ENCODE results near the gene TFAP2C. TPM values are rescaled to one million over a fixed set of nuclear protein-coding genes. Genes with fewer than 3 reads are reported as not detected.

Gene TFAP2C
- total and polyA plus RNA-seq, 2 experiments from 2014 or later, result 12.3 to 19.0 TPM

DNA sequence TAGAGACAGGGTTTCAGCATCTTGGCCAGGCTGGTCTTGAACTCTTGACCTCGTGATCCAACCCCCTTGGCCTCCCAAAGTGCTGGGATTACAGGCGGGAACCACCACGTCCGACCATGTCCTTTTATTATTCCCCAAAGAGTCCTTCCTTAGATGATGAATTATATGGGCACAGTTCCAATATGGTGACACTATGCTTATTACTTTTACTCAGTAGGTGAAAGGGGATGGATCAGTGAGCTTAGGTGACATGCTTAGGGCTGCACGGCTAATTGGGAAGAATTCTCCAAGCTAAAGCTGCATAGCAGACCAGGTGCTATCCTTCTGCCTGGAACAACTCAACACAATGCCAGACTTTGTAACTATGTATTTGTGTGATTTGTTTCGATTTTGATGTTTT, 38.2 kb upstream of the TFAP2C start:
- Histone ChIP-seq H3K4me1 (ENCODE audit: insufficient read depth) (no peaks in the 10 kb centered on the region), H3K4me2 (ENCODE audit: unreplicated experiment) (no peak overlapping the region), H3K36me3 (ENCODE audit: low read depth) (no peaks in the 10 kb centered on the region), H4K20me1 (ENCODE audit: insufficient read depth) (no peaks in the 10 kb centered on the region), H3K9ac (no peak overlapping the region), H3K4me3 (no peak overlapping the region), H3K9me2 (ENCODE audit: insufficient read depth) (no peaks in the 10 kb centered on the region), H3K79me2 (ENCODE audit: insufficient read depth) (no peaks in the 10 kb centered on the region), H3F3A (ENCODE audit: insufficient read depth) (no peaks in the 10 kb centered on the region), H3K27ac (no peak overlapping the region), H3K27me3 (replicated peaks; ENCODE audit: insufficient read depth) (no peaks in the 10 kb centered on the region; the same call in 1 of the 2 replicates), H3K9me3 (ENCODE audit: low read depth) (no peaks in the 10 kb centered on the region), H2AFZ (no peak overlapping the region)
- DNase-seq, result no peak
- in situ Hi-C loops (cut with MboI), result no loop called here
- no peak for TF ChIP-seq EZH2phosphoT487 (IDR thresholded peaks at IDR 0.05; ENCODE audit: insufficient read depth, low read depth)
- TF ChIP-seq EZH2 (IDR thresholded peaks at IDR 0.05; ENCODE audit: insufficient read depth, poor library complexity, severe bottlenecking), result no peak
- WGBS, 2 experiments (ENCODE audit: low coverage in 1 of 2, low lambda C conversion rate in 2 of 2, missing lambda C conversion rate in 2 of 2), result 48 to 49% methylated on average over 6 of the region's 6 CpGs

DNA sequence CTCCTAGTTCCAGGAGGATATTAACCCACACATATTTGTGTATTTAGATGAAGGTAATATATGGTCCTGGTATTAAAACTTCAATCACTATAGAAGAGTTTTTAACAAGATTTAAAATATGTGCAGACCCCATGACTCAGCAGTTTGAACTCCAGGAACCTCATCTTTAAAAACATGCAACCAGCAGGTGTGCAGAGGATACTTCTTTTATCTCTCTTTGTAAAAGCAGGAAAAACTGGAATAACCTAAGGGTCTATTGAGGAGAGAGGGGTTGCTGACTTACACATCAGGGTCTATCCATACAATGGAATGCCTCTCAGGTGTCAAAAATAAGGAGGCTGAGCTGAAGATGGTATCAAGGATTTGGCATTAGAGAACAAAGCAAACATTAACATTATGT, 36.9 kb upstream of the TFAP2C start:
- no peaks in the 10 kb centered on the region for H4K20me1 ChIP-seq (ENCODE audit: insufficient read depth)
- no peak for DNase-seq

DNA sequence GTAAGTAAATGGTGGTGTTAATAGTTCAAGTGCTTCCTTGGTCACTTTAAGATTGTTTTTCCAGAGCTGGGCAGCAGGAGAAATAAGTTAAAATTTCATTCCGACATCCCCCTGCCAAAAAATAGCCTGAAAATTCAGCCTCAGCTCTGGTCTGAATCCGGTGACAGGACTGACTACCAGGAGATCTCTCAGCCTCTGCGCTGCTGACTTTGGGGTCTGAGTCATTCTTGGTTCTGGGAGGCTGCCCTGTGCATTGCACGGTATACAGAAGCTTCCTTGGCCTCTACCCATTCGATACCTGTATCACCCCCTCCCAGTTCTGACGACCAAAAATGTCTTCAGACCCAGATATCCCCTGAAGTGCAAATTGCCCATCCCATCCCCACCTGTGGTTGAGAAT, 36.3 kb upstream of the TFAP2C start:
- no peaks in the 10 kb centered on the region for H3K9me2 ChIP-seq (ENCODE audit: insufficient read depth)
- H3K27ac ChIP-seq, result no peak overlapping the region
- no peak overlapping the region for H3K4me3 ChIP-seq
- H4K20me1 ChIP-seq (ENCODE audit: insufficient read depth), result no peaks in the 10 kb centered on the region
- no peak overlapping the region for H2AFZ ChIP-seq
- no peaks in the 10 kb centered on the region for H3K4me1 ChIP-seq (ENCODE audit: insufficient read depth)
- H3K4me2 ChIP-seq (ENCODE audit: unreplicated experiment), result no peak overlapping the region
- WGBS, 2 experiments (ENCODE audit: low coverage in 1 of 2, low lambda C conversion rate in 2 of 2, missing lambda C conversion rate in 2 of 2), result 63 to 70% methylated on average over 6 of the region's 6 CpGs
- no peak for DNase-seq
- no peak overlapping the region for H3K9ac ChIP-seq
- no peak for TF ChIP-seq EZH2 (IDR thresholded peaks at IDR 0.05; ENCODE audit: insufficient read depth, poor library complexity, severe bottlenecking)
- H3K9me3 ChIP-seq (ENCODE audit: low read depth), result no peaks in the 10 kb centered on the region
- H3K27me3 ChIP-seq (replicated peaks; ENCODE audit: insufficient read depth), result no peaks in the 10 kb centered on the region; the same call in 1 of the 2 replicates
- no peaks in the 10 kb centered on the region for H3K36me3 ChIP-seq (ENCODE audit: low read depth)
- H3F3A ChIP-seq (ENCODE audit: insufficient read depth), result no peaks in the 10 kb centered on the region
- in situ Hi-C loops (cut with MboI), result no loop called here
- H3K79me2 ChIP-seq (ENCODE audit: insufficient read depth), result no peaks in the 10 kb centered on the region

More for the DNA sequence above, 36.9 kb upstream of the TFAP2C start:
- no peak overlapping the region for H3K4me2 ChIP-seq (ENCODE audit: unreplicated experiment)
- H3K9me2 ChIP-seq (ENCODE audit: insufficient read depth), result no peaks in the 10 kb centered on the region
- no peaks in the 10 kb centered on the region for H3K9me3 ChIP-seq (ENCODE audit: low read depth)
- H3K9ac ChIP-seq, result no peak overlapping the region
- no peak for TF ChIP-seq EZH2 (IDR thresholded peaks at IDR 0.05; ENCODE audit: insufficient read depth, poor library complexity, severe bottlenecking)
- no peak for TF ChIP-seq EZH2phosphoT487 (IDR thresholded peaks at IDR 0.05; ENCODE audit: insufficient read depth, low read depth)
- no peak overlapping the region for H3K27ac ChIP-seq
- H3K4me1 ChIP-seq (ENCODE audit: insufficient read depth), result no peaks in the 10 kb centered on the region
- no peaks in the 10 kb centered on the region for H3F3A ChIP-seq (ENCODE audit: insufficient read depth)
- H2AFZ ChIP-seq, result no peak overlapping the region
- H3K36me3 ChIP-seq (ENCODE audit: low read depth), result no peaks in the 10 kb centered on the region
- H3K4me3 ChIP-seq, result no peak overlapping the region
- in situ Hi-C loops (cut with MboI), result no loop called here
- no peaks in the 10 kb centered on the region; the same call in none of the 2 replicates for H3K27me3 ChIP-seq (replicated peaks; ENCODE audit: insufficient read depth)
- H3K79me2 ChIP-seq (ENCODE audit: insufficient read depth), result no peaks in the 10 kb centered on the region

DNA sequence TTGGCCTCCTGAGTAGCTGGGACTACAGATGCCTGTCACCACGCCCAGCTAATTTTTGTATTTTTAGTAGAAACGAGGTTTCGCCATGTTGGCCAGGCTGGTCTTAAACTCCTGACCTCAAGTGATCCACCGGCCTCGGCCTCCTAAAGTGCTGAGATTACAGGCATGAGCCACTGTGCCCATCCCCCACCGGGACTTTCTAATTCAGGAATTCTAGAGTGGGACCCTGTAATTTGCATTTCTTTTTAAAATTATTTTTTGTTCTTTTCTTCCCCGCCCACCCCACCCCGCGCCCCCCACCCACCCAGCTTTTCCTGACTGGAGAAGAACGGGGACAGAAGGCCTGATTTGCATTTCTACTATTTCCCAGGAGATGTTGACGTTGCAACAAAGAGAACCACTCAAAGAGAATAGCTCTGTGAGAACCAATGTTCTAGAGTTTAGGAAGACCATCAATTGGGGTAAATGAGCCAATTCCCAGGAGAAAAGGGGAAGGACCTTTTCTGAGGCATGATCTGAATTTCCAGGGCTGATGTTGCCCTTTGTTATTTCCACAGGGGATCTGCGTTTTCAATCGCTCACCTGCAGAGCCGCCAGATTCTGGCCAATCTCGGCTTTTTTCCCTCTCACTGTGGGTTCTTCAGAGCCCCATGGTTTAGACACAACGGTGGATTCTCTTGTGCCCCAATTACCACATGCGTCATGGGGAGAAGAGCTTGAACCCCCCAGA, 33.2 kb upstream of the TFAP2C start:
- H3K4me3 ChIP-seq, result no peak overlapping the region

More for the DNA sequence above, 33.2 kb upstream of the TFAP2C start:
- Histone ChIP-seq H2AFZ (no peak overlapping the region), H3K9ac (no peak overlapping the region), H3F3A (ENCODE audit: insufficient read depth) (no peaks in the 10 kb centered on the region), H3K79me2 (ENCODE audit: insufficient read depth) (no peaks in the 10 kb centered on the region), H3K9me3 (ENCODE audit: low read depth) (no peaks in the 10 kb centered on the region), H3K27me3 (replicated peaks; ENCODE audit: insufficient read depth) (peaks cover 5% of the 10 kb centered on the region; the same call in 1 of the 2 replicates), H3K4me2 (ENCODE audit: unreplicated experiment) (no peak overlapping the region), H3K36me3 (ENCODE audit: low read depth) (no peaks in the 10 kb centered on the region), H3K27ac (no peak overlapping the region), H3K9me2 (ENCODE audit: insufficient read depth) (no peaks in the 10 kb centered on the region), H4K20me1 (ENCODE audit: insufficient read depth) (no peaks in the 10 kb centered on the region), H3K4me1 (ENCODE audit: insufficient read depth) (no peaks in the 10 kb centered on the region)
- TF ChIP-seq EZH2phosphoT487 (IDR thresholded peaks at IDR 0.05; ENCODE audit: insufficient read depth, low read depth) (no peak), EZH2 (IDR thresholded peaks at IDR 0.05; ENCODE audit: insufficient read depth, poor library complexity, severe bottlenecking) (no peak)
- 64 to 65% methylated on average over 16 to 17 of the region's 17 CpGs for WGBS, 2 experiments (ENCODE audit: low coverage in 1 of 2, low lambda C conversion rate in 2 of 2, missing lambda C conversion rate in 2 of 2)
- in situ Hi-C loops (cut with MboI), result no loop called here
- no peak for DNase-seq

Measured in GM23248 (cell line).